H9 (cell line): ENCODE data around the gene KIF16B. TPM values are rescaled to one million over a fixed set of nuclear protein-coding genes. Genes with fewer than 3 reads are reported as not detected.

Source experiments
- DNase-seq: peaks from one replicate; pipeline ENCODE4 v3.0.0-alpha.2; 2017
- H2AFZ ChIP-seq: one replicate; pipeline ENCODE4 v1.6.1; 2013; ENCODE audit warnings: mild to moderate bottlenecking, low read length, control low read depth, moderate library complexity
- H2AK5ac ChIP-seq: 2 replicates; pipeline ENCODE4 v1.6.1; 2013; ENCODE audit warnings: low read length, control low read depth, mixed read lengths; ENCODE audit not compliant: insufficient read length
- H2BK120ac ChIP-seq: one replicate; pipeline ENCODE4 v1.6.1; 2013; ENCODE audit warnings: low read depth, mild to moderate bottlenecking, low read length, control low read depth, inconsistent platforms; ENCODE audit not compliant: poor library complexity, severe bottlenecking
- H2BK12ac ChIP-seq: 2 replicates; pipeline ENCODE4 v1.6.1; 2013; ENCODE audit warnings: low read length, control low read depth, mixed read lengths, low read depth; ENCODE audit not compliant: insufficient read length
- H2BK15ac ChIP-seq: 2 replicates; pipeline ENCODE4 v1.6.1; 2013; ENCODE audit warnings: low read depth, low read length, control low read depth
- H2BK20ac ChIP-seq: one replicate; pipeline ENCODE4 v1.6.1; 2013; ENCODE audit warnings: low read depth, mild to moderate bottlenecking, low read length, control low read depth, inconsistent platforms; ENCODE audit not compliant: poor library complexity, severe bottlenecking
- H2BK5ac ChIP-seq: 2 replicates; pipeline ENCODE4 v1.6.1; 2013; ENCODE audit warnings: low read length, control low read depth, mixed read lengths; ENCODE audit not compliant: insufficient read length
- H3K14ac ChIP-seq: 2 replicates; pipeline ENCODE4 v1.6.1; 2013; ENCODE audit warnings: low read length, control low read depth; ENCODE audit not compliant: insufficient read depth
- H3K18ac ChIP-seq: 2 replicates; pipeline ENCODE4 v1.6.1; 2013; ENCODE audit warnings: low read depth, mild to moderate bottlenecking, mixed read lengths, low read length, control low read depth; ENCODE audit not compliant: insufficient read length
- H3K23ac ChIP-seq: 2 replicates; pipeline ENCODE4 v1.6.1; 2013; ENCODE audit warnings: low read length, control low read depth, mixed read lengths, low read depth; ENCODE audit not compliant: insufficient read length
- H3K23me2 ChIP-seq: 2 replicates; pipeline ENCODE4 v1.6.1; 2013; ENCODE audit warnings: low read depth, mild to moderate bottlenecking, mixed read lengths, low read length, control low read depth; ENCODE audit not compliant: insufficient read length, poor library complexity, severe bottlenecking
- H3K27ac ChIP-seq: 2 replicates; pipeline ENCODE4 v1.5.1; 2013; ENCODE audit warnings: low read length, control low read depth, mixed read lengths, low read depth; ENCODE audit not compliant: insufficient read length
- H3K27me3 ChIP-seq: 2 replicates; pipeline ENCODE4 v1.6.1; 2013; ENCODE audit warnings: low read length, control low read depth, inconsistent platforms; ENCODE audit not compliant: insufficient read depth
- H3K4ac ChIP-seq: 2 replicates; pipeline ENCODE4 v1.6.1; 2013; ENCODE audit warnings: low read depth, mild to moderate bottlenecking, control low read depth, inconsistent platforms, low read length, moderate library complexity
- H3K4me1 ChIP-seq: 2 replicates; pipeline ENCODE4 v1.6.1; 2013; ENCODE audit warnings: low read length, control low read depth, inconsistent platforms; ENCODE audit not compliant: insufficient read depth
- H3K4me2 ChIP-seq: 2 replicates; pipeline ENCODE4 v1.6.1; 2013; ENCODE audit warnings: low read length, control low read depth, mixed read lengths; ENCODE audit not compliant: insufficient read length, insufficient read depth
- H3K56ac ChIP-seq: 2 replicates; pipeline ENCODE4 v1.6.1; 2013; ENCODE audit warnings: low read depth, mild to moderate bottlenecking, mixed read lengths, low read length, control low read depth; ENCODE audit not compliant: insufficient read length
- H3K79me1 ChIP-seq: 2 replicates; pipeline ENCODE4 v1.6.1; 2013; ENCODE audit warnings: low read depth, mild to moderate bottlenecking, moderate library complexity, low read length, control low read depth, inconsistent platforms; ENCODE audit not compliant: insufficient read depth, poor library complexity, severe bottlenecking
- H3K79me2 ChIP-seq: 2 replicates; pipeline ENCODE4 v1.6.1; 2013; ENCODE audit warnings: low read length, control low read depth, inconsistent platforms; ENCODE audit not compliant: insufficient read depth
- H3K9ac ChIP-seq: 2 replicates; pipeline ENCODE4 v1.6.1; 2013; ENCODE audit warnings: low read length, control low read depth, mixed read lengths; ENCODE audit not compliant: insufficient read length; ENCODE audit errors: extremely low read depth
- H3K9me3 ChIP-seq: one replicate; pipeline ENCODE4 v1.6.1; 2013; ENCODE audit warnings: low read depth, low read length, inconsistent platforms; ENCODE audit not compliant: control insufficient read depth
- H3T11ph ChIP-seq: one replicate; pipeline ENCODE4 v1.6.1; 2013; ENCODE audit warnings: mild to moderate bottlenecking, low read length, control low read depth, inconsistent platforms
- H4K20me1 ChIP-seq: one replicate; pipeline ENCODE4 v1.6.1; 2013; ENCODE audit not compliant: control insufficient read depth, insufficient read length, insufficient read depth
- H4K5ac ChIP-seq: 2 replicates; pipeline ENCODE4 v1.6.1; 2013; ENCODE audit warnings: low read depth, mild to moderate bottlenecking, mixed read lengths, low read length, control low read depth; ENCODE audit not compliant: insufficient read length
- H4K8ac ChIP-seq: replicated peaks from 2 replicates; pipeline ENCODE4 v1.6.1; 2013; ENCODE audit warnings: low read length, control low read depth, mixed read lengths, low read depth; ENCODE audit not compliant: insufficient read length
- H4K91ac ChIP-seq: 2 replicates; pipeline ENCODE4 v1.6.1; 2013; ENCODE audit warnings: low read depth, mild to moderate bottlenecking, moderate library complexity, mixed read lengths, low read length, control low read depth; ENCODE audit not compliant: insufficient read length
- H3K27ac Mint-ChIP-seq, 3 experiments: 2 replicates in 2 of 3; 3 replicates in 1 of 3; pipeline ENCODE4 v1.8.0; 2020 to 2021; ENCODE audit warnings: mixed read lengths in 3 of 3, mild to moderate bottlenecking in 1 of 3, moderate library complexity in 1 of 3
- H3K27me3 Mint-ChIP-seq: 2 replicates; pipeline ENCODE4 v1.8.0; 2021; ENCODE audit warnings: low read depth, mild to moderate bottlenecking, moderate library complexity, mixed read lengths
- H3K36me3 Mint-ChIP-seq, 3 experiments: 2 replicates in 2 of 3; 3 replicates in 1 of 3; pipeline ENCODE4 v1.8.0; 2020 to 2021; ENCODE audit warnings: low read depth in 3 of 3, mixed read lengths in 3 of 3; ENCODE audit not compliant: insufficient read depth in 1 of 3
- H3K4me1 Mint-ChIP-seq, 2 experiments: 2 replicates each; pipeline ENCODE4 v1.8.0; 2020; ENCODE audit warnings: mixed read lengths in 2 of 2
- H3K4me3 Mint-ChIP-seq, 2 experiments: 2 replicates in 1 of 2; 3 replicates in 1 of 2; pipeline ENCODE4 v1.8.0; 2020 to 2021; ENCODE audit warnings: mild to moderate bottlenecking in 2 of 2, mixed read lengths in 2 of 2, moderate library complexity in 1 of 2
- H3K9me3 Mint-ChIP-seq, 2 experiments: 2 replicates in 1 of 2; 3 replicates in 1 of 2; pipeline ENCODE4 v1.8.0; 2020; ENCODE audit warnings: mild to moderate bottlenecking in 2 of 2, mixed read lengths in 2 of 2, moderate library complexity in 1 of 2
- WGBS: extraction: QIAGEN DNeasy Blood & Tissue Kit; methylation state at CpG from one replicate; pipeline ENCODE4 v1.1.7; 2013; ENCODE audit warnings: missing lambda C conversion rate, low lambda C conversion rate, mixed read lengths; ENCODE audit not compliant: insufficient read length; ENCODE audit errors: extremely low coverage; 5-methylcytosine and 5-hydroxymethylcytosine counted together
- total RNA-seq: library from RNA; stranded (reverse); gene quantifications from 2 replicates; pipeline ENCODE4 v1.2.1, GENCODE V29; 2021
- TF ChIP-seq, protein P1 (sequence below): fragments of 200-600 bp; sonication (generic); conservative IDR thresholded peaks from 3 replicates; pipeline ENCODE4 v1.8.0; 2021; ENCODE audit warnings: antibody characterized with exemption, mild to moderate bottlenecking

The KIF16B gene
- total RNA-seq, 1 experiment from 2014 or later = 7.4 TPM

DNA sequence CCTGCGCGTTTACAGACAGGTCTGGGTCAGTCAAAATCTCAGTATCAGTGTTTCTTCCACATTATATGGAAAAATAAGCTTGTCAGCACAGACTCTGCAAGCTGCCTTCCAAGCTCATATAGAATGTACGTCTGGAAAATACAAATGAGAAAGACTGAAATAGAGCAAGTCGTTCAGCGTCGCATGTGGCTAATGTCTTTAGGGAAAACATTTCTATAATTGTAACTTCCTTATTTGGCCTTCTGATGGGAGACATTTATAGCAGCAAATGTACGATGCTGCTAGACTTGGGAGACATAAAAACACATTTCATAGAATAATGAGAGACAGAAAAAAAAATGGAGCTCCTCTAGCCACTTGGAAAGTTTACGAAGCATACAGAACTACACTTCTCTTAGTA lies 122.2 kb downstream of the KIF16B start:
- no peaks in the 10 kb centered on the region for H3K9me3 Mint-ChIP-seq
- WGBS = no CpG with 5 or more reads among the region's 8 CpGs

More for the DNA sequence above, 122.2 kb downstream of the KIF16B start:
- H4K8ac ChIP-seq = no peak overlapping the region
- H3K4ac ChIP-seq = no peak overlapping the region
- no peaks in the 10 kb centered on the region for H3K36me3 Mint-ChIP-seq
- no peak overlapping the region for H2AFZ ChIP-seq
- no peaks in the 10 kb centered on the region; the same call in 1 of the 2 replicates for H3K4me1 ChIP-seq
- no peak overlapping the region for H3K27ac Mint-ChIP-seq
- no peak overlapping the region for H2BK12ac ChIP-seq
- H3K79me2 ChIP-seq = no peaks in the 10 kb centered on the region
- TF ChIP-seq, protein P1, sequence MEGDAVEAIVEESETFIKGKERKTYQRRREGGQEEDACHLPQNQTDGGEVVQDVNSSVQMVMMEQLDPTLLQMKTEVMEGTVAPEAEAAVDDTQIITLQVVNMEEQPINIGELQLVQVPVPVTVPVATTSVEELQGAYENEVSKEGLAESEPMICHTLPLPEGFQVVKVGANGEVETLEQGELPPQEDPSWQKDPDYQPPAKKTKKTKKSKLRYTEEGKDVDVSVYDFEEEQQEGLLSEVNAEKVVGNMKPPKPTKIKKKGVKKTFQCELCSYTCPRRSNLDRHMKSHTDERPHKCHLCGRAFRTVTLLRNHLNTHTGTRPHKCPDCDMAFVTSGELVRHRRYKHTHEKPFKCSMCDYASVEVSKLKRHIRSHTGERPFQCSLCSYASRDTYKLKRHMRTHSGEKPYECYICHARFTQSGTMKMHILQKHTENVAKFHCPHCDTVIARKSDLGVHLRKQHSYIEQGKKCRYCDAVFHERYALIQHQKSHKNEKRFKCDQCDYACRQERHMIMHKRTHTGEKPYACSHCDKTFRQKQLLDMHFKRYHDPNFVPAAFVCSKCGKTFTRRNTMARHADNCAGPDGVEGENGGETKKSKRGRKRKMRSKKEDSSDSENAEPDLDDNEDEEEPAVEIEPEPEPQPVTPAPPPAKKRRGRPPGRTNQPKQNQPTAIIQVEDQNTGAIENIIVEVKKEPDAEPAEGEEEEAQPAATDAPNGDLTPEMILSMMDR = no peak
- H4K91ac ChIP-seq = no peak overlapping the region
- H3T11ph ChIP-seq = no peak overlapping the region
- H3K14ac ChIP-seq = no peak overlapping the region
- no peak overlapping the region for H3K4me3 Mint-ChIP-seq
- H3K9ac ChIP-seq = no peak overlapping the region
- no peak overlapping the region for H3K23ac ChIP-seq
- no peak for DNase-seq
- no peak overlapping the region for H2BK120ac ChIP-seq
- H2BK5ac ChIP-seq = no peak overlapping the region
- no peaks in the 10 kb centered on the region for H3K27me3 Mint-ChIP-seq
- H3K23me2 ChIP-seq = no peaks in the 10 kb centered on the region
- no peaks in the 10 kb centered on the region for H3K4me1 Mint-ChIP-seq
- no peak overlapping the region for H2AK5ac ChIP-seq
- no peak overlapping the region for H2BK20ac ChIP-seq
- H3K27me3 ChIP-seq = no peaks in the 10 kb centered on the region
- H3K18ac ChIP-seq = no peak overlapping the region
- no peaks in the 10 kb centered on the region for H3K9me3 ChIP-seq
- H3K79me1 ChIP-seq = no peaks in the 10 kb centered on the region
- no peak overlapping the region for H3K56ac ChIP-seq
- H2BK15ac ChIP-seq = no peak overlapping the region
- H3K4me2 ChIP-seq = no peak overlapping the region
- H4K5ac ChIP-seq = no peak overlapping the region
- H3K27ac ChIP-seq = no peak overlapping the region
- H4K20me1 ChIP-seq = no peaks in the 10 kb centered on the region
